Peyer's patch (tissue), 4 donors: ENCODE results near the gene KYAT1. TPM values are rescaled to one million over a fixed set of nuclear protein-coding genes. Genes with fewer than 3 reads are reported as not detected.

Experiments used
- DNase-seq, 3 donors: peaks; one replicate each; pipeline ENCODE4 v3.0.0-alpha.2; 2017 to 2019
- H3K27ac ChIP-seq, 4 donors: fragments of 200-600 bp; sonication (generic); one replicate each; pipeline ENCODE4 v1.5.1; 2016 to 2019
- H3K27me3 ChIP-seq, 2 donors: fragments of 200-600 bp; sonication (generic); one replicate each; pipeline ENCODE4 v1.5.1; 2019
- H3K36me3 ChIP-seq, 3 donors: fragments of 200-600 bp; sonication (generic); one replicate each; pipeline ENCODE4 v1.5.1; 2016 to 2019
- H3K4me1 ChIP-seq, 4 donors: fragments of 200-600 bp; sonication (generic); one replicate each; pipeline ENCODE4 v1.5.1; 2016 to 2019
- H3K4me3 ChIP-seq, 4 donors: fragments of 200-600 bp; sonication (generic); 1 replicate in 3 of 4; 2 replicates in 1 of 4; pipeline ENCODE4 v1.5.1; 2016 to 2019; ENCODE audit warnings: mild to moderate bottlenecking in 1 of 4
- H3K9me3 ChIP-seq, 4 donors: fragments of 200-600 bp; sonication (generic); one replicate each; pipeline ENCODE4 v1.5.1; 2016 to 2019; ENCODE audit warnings: mild to moderate bottlenecking in 1 of 4
- POLR2A ChIP-seq, 2 donors: fragments of 450-650 bp; IDR thresholded peaks; one replicate each; pipeline ENCODE4 v1.5.1; 2017; ENCODE audit warnings: antibody characterized with exemption in 2 of 2, mild to moderate bottlenecking in 2 of 2, moderate library complexity in 2 of 2
- total RNA-seq, 4 donors: library from RNA; depleted of rRNA; stranded (reverse); fragments of >200 nt; gene quantifications; one replicate each; pipeline ENCODE4 v1.1.0, GENCODE V29; 2016
- TF ChIP-seq, protein P1 (sequence below), 6 experiments: fragments of 450-650 bp in 4 of 6; fragments of 200-600 bp in 2 of 6; sonication (generic) in 1 of 6; IDR thresholded peaks; one replicate each; pipeline ENCODE4 v1.5.1; 2017 to 2019; ENCODE audit warnings: antibody characterized with exemption in 6 of 6, mild to moderate bottlenecking in 3 of 6, moderate library complexity in 1 of 6

The KYAT1 gene
- total RNA-seq, 4 donors from 2014 or later = 4.6 to 14.9 (median 8.7) TPM

DNA sequence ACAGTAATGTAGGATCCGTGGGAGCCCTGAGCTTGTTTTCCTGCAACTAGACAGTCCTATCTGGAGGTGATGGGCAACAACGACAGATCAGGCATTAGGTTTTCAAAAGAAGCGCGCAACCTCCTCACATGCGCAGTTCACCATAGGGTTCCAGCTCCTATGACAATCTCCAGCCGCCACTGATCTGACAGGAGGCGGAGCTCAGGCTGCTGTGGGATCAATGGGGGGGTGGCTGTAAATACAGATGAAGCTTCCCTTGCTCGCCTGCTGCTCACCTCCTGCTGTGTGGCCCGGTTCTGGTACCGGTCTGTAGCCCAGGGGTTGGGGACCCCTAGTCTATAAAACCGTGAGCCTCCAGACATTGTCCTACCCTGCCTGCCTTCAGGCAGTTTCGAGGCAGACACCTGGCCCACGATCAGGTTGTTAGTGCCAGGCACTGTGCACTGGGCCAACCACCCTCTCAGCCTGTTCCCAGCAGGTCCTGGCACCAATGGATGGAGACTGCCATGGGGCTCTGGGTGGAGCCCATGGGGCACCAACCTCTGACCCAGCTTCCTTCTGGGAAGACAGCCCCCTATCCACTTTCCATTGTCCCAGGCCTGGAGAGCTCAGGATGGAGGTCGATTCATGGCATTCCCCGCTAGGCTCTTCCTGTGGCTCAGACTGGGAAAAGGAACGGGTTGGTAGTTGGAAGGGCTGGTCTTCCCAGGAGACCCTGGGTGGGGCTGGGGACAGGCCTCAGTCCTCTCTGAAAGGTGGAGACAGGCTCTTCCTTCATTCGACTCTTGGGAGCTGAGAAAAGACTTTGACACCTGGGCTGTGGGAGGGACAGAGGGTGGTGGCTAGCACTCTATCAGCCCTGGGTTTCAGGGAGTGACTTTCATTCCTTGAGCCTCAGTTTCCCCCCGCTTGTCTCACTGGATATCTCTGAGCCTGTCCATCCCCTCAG, 61.8 kb downstream of the KYAT1 start:
- TF ChIP-seq POLR2A (IDR thresholded peaks at IDR 0.05) = no peak
- TF ChIP-seq, protein P1, sequence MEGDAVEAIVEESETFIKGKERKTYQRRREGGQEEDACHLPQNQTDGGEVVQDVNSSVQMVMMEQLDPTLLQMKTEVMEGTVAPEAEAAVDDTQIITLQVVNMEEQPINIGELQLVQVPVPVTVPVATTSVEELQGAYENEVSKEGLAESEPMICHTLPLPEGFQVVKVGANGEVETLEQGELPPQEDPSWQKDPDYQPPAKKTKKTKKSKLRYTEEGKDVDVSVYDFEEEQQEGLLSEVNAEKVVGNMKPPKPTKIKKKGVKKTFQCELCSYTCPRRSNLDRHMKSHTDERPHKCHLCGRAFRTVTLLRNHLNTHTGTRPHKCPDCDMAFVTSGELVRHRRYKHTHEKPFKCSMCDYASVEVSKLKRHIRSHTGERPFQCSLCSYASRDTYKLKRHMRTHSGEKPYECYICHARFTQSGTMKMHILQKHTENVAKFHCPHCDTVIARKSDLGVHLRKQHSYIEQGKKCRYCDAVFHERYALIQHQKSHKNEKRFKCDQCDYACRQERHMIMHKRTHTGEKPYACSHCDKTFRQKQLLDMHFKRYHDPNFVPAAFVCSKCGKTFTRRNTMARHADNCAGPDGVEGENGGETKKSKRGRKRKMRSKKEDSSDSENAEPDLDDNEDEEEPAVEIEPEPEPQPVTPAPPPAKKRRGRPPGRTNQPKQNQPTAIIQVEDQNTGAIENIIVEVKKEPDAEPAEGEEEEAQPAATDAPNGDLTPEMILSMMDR (IDR thresholded peaks at IDR 0.05) = no peak
- peaks cover 4 to 17% (median 8%) of the 10 kb centered on the region in 4 donors for H3K4me1 ChIP-seq
- H3K36me3 ChIP-seq = peaks cover 0 to 44% (median 0%) of the 10 kb centered on the region in 3 donors
- peak overlapping the region in 1 of 4 donors; percentile 86 for H3K4me3 ChIP-seq
- H3K9me3 ChIP-seq = no peaks in the 10 kb centered on the region
- H3K27me3 ChIP-seq = no peaks in the 10 kb centered on the region
- peak overlapping the region in 2 of 4 donors; percentile 12 to 18 for H3K27ac ChIP-seq
- DNase-seq = no peak

- H3K4me1 ChIP-seq = peaks cover 4 to 17% (median 8%) of the 10 kb centered on the region in 4 donors
- H3K9me3 ChIP-seq = no peaks in the 10 kb centered on the region
- H3K27ac ChIP-seq = peak overlapping the region; percentile 79 to 93 (median 86)
- H3K36me3 ChIP-seq = peaks cover 0 to 35% (median 0%) of the 10 kb centered on the region in 3 donors
- no peak for TF ChIP-seq POLR2A (IDR thresholded peaks at IDR 0.05)
- TF ChIP-seq, protein P1 (IDR thresholded peaks at IDR 0.05) = no peak
- no peaks in the 10 kb centered on the region for H3K27me3 ChIP-seq
- DNase-seq = peak in 2 of 3 donors; percentile 43 to 63
- H3K4me3 ChIP-seq = peak overlapping the region; percentile 65 to 88 (median 85)
These were observed 62.7 kb downstream of the KYAT1 start for GRCh38 chr9:128818839-128819715.

GRCh38 chr9:128818099-128818838, 63.5 kb downstream of the KYAT1 start, which contains the start of gene ENDOG:
Gene ENDOG (plus strand): TSS chr9:128818500. CDS start chr9:128818685, 185 bp downstream.
- peak; percentile 96 to 99 (median 98) for DNase-seq
- peaks cover 4 to 17% (median 8%) of the 10 kb centered on the region in 4 donors for H3K4me1 ChIP-seq
- H3K9me3 ChIP-seq = no peaks in the 10 kb centered on the region
- peak within 1 kb of the TSS; percentile 65 to 88 (median 85) for H3K4me3 ChIP-seq
- H3K27me3 ChIP-seq = no peaks in the 10 kb centered on the region
- H3K27ac ChIP-seq = peak within 1 kb of the TSS; percentile 79 to 93 (median 86)
- peak; percentile 75 to 85 for TF ChIP-seq POLR2A (IDR thresholded peaks at IDR 0.05)
- TF ChIP-seq, protein P1 (IDR thresholded peaks at IDR 0.05) = peak; percentile 97 to 100 (median 99)
- H3K36me3 ChIP-seq = peaks cover 0 to 27% (median 0%) of the 10 kb centered on the region in 3 donors

DNA sequence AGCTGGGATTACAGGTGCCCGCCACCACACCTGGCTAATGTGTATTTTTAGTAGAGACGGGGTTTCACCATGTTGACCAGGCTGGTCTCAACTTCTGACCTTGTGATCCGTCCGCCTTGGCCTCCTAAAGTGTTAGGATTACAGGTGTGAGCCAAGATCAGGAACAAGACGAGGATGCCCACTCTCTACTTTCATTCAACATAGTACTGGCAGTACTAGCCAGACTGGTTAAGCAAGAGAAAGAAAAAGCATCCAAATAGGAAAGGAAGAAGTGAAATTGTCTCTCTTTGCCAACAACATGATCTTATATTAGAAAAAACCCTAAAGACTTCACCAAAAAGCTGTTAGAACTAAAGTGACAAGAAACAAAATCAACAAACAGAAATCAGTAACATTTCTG, 70.9 kb downstream of the KYAT1 start:
- H3K4me3 ChIP-seq = no peak overlapping the region
- no peak for DNase-seq
- peaks cover 0 to 23% (median 0%) of the 10 kb centered on the region in 3 donors for H3K36me3 ChIP-seq
- no peaks in the 10 kb centered on the region for H3K9me3 ChIP-seq
- H3K27me3 ChIP-seq = no peaks in the 10 kb centered on the region
- H3K4me1 ChIP-seq = no peaks in the 10 kb centered on the region
- TF ChIP-seq POLR2A (IDR thresholded peaks at IDR 0.05) = no peak
- TF ChIP-seq, protein P1 (IDR thresholded peaks at IDR 0.05) = no peak
- no peak overlapping the region for H3K27ac ChIP-seq
